K562 (cell line): Measurements from ENCODE around the gene ARIH1. TPM values are rescaled to one million over a fixed set of nuclear protein-coding genes. Genes with fewer than 3 reads are reported as not detected.

Source experiments
- MTA2 ChIP-seq: fragments of 450-650 bp; IDR thresholded peaks from 2 replicates; pipeline ENCODE4 v1.6.1; 2016; ENCODE audit warnings: low read depth
- MYBL2 ChIP-seq, 2 experiments: fragments of 450-650 bp in 1 of 2; sonication (generic) in 1 of 2; formaldehyde crosslinking in 1 of 2; IDR thresholded peaks; 2 replicates each; pipeline versions ENCODE4 v1.6.1 to v1.8.1; 2017 to 2022; ENCODE audit warnings: borderline replicate concordance in 1 of 2, inconsistent platforms in 1 of 2, low read depth in 1 of 2, mild to moderate bottlenecking in 1 of 2, missing genetic modification reagents in 1 of 2, moderate library complexity in 1 of 2
- NCOA4 ChIP-seq: fragments of 450-650 bp; IDR thresholded peaks from 2 replicates; pipeline ENCODE4 v1.6.1; 2018; ENCODE audit warnings: mild to moderate bottlenecking; ENCODE audit not compliant: partially characterized antibody
- PTBP1 ChIP-seq: fragments of 200-400 bp; formaldehyde crosslinking; IDR thresholded peaks from 2 replicates; pipeline ENCODE4 v1.6.1; 2017; ENCODE audit warnings: low read depth, low read length
- PTRF ChIP-seq: fragments of 450-650 bp; IDR thresholded peaks from 2 replicates; pipeline ENCODE4 v1.6.1; 2016; ENCODE audit warnings: mild to moderate bottlenecking, missing genetic modification characterization, missing compliant biosample characterization
- RAD51 ChIP-seq: fragments of 450-650 bp; IDR thresholded peaks from 2 replicates; pipeline ENCODE4 v1.7.1; 2016; ENCODE audit warnings: low read depth, mild to moderate bottlenecking, borderline replicate concordance
- RBFOX2 ChIP-seq: fragments of 200-400 bp; formaldehyde crosslinking; IDR thresholded peaks from 2 replicates; pipeline ENCODE4 v1.6.1; 2017; ENCODE audit warnings: low read depth, mild to moderate bottlenecking, low read length, moderate library complexity
- RBM25 ChIP-seq: fragments of 200-400 bp; formaldehyde crosslinking; IDR thresholded peaks from 2 replicates; pipeline ENCODE4 v1.6.1; 2018; ENCODE audit warnings: low read length, low read depth, moderate library complexity; ENCODE audit not compliant: severe bottlenecking
- TCF3 ChIP-seq: sonication (generic); formaldehyde crosslinking; IDR thresholded peaks from 2 replicates; pipeline ENCODE4 v1.4.0; 2020; ENCODE audit warnings: mild to moderate bottlenecking, missing genetic modification reagents
- ZFPM2 ChIP-seq: fragments of 250-450 bp; sonication (Bioruptor Pico); IDR thresholded peaks from 2 replicates; pipeline ENCODE4 v1.5.1; 2022; ENCODE audit warnings: mild to moderate bottlenecking
- ZFX ChIP-seq: sonication (generic); formaldehyde crosslinking; IDR thresholded peaks from 2 replicates; pipeline ENCODE4 v1.8.0; 2022; ENCODE audit warnings: mild to moderate bottlenecking, missing genetic modification reagents, moderate library complexity
- ZNF175 ChIP-seq: fragments of 200-800 bp; sonication (Bioruptor generic); IDR thresholded peaks from 2 replicates; pipeline ENCODE4 v1.6.1; 2016; ENCODE audit warnings: low read depth, mild to moderate bottlenecking, missing genetic modification characterization, missing compliant biosample characterization
- ZNF274 ChIP-seq: IDR thresholded peaks from 2 replicates; pipeline ENCODE4 v1.6.1; 2011; ENCODE audit warnings: low read depth, mild to moderate bottlenecking, low read length, moderate library complexity, borderline replicate concordance
- ZNF311 ChIP-seq: fragments of 250-450 bp; sonication (Bioruptor Pico); IDR thresholded peaks from 2 replicates; pipeline ENCODE4 v1.4.0; 2020; ENCODE audit warnings: mild to moderate bottlenecking, moderate library complexity
- ZNF324 ChIP-seq: fragments of 250-450 bp; sonication (Bioruptor Pico); IDR thresholded peaks from 2 replicates; pipeline ENCODE4 v1.4.0; 2020; ENCODE audit warnings: mild to moderate bottlenecking
- ZNF347 ChIP-seq: fragments of 450-650 bp; formaldehyde crosslinking; IDR thresholded peaks from 2 replicates; pipeline ENCODE4 v1.4.0; 2020; ENCODE audit warnings: low read depth, mild to moderate bottlenecking, moderate library complexity
- ZNF584 ChIP-seq: fragments of 200-800 bp; sonication (Bioruptor generic); IDR thresholded peaks from 2 replicates; pipeline ENCODE4 v1.6.1; 2016; ENCODE audit warnings: low read depth, mild to moderate bottlenecking, missing genetic modification characterization, missing compliant biosample characterization
- polyA plus RNA-seq, 8 experiments: library from polyadenylated mRNA; depleted of rRNA in 4 of 8; stranded (reverse) in 5 of 8; unstranded in 3 of 8; fragments of >200 nt; fragmentation: Nextera tagmentation in 2 of 8; fragmentation: Illumina TruSeq in 1 of 8; extraction: Ambion mirVana in 2 of 8; extraction: Trizol in 1 of 8; gene quantifications; 2 replicates each; pipeline versions ENCODE4 v1.2.1 to v1.2.3, GENCODE V29; 2011 to 2014; ENCODE audit warnings: inconsistent platforms in 1 of 8, missing spikeins in 1 of 8
- total RNA-seq, 7 experiments: library from RNA; depleted of rRNA in 6 of 7; stranded (reverse); fragments of >200 nt in 6 of 7; fragmentation: Illumina TruSeq in 2 of 7; extraction: Trizol in 2 of 7; gene quantifications; 2 replicates each; pipeline versions ENCODE4 v1.2.1 to v1.2.3, GENCODE V29; 2011 to 2021; ENCODE audit warnings: low replicate concordance in 1 of 7
- TF ChIP-seq, protein P1 (sequence below), 2 experiments: IDR thresholded peaks; 2 replicates each; pipeline ENCODE4 v1.6.1; 2012; ENCODE audit warnings: improper control_type of control experiment in 2 of 2, low read depth in 2 of 2, low read length in 2 of 2, borderline replicate concordance in 1 of 2
- TF ChIP-seq, protein P2 (sequence below): fragments of 450-650 bp; IDR thresholded peaks from one replicate; pipeline ENCODE4 v1.6.1; 2018; ENCODE audit warnings: mild to moderate bottlenecking, moderate library complexity; ENCODE audit not compliant: partially characterized antibody

Gene ARIH1
- total and polyA plus RNA-seq, 9 of the 15 experiments (the other 6 are each of a cell fraction or from before 2014, with no cell fraction given) = 17.7 to 125 (median 31.4) TPM

- TF ChIP-seq ZFX (peak; percentile 94), RBFOX2 (peak; percentile 75), MTA2 (no peak), ZNF175 (CRISPR knock-in tag) (no peak), ZNF311 (no peak), PTRF (no peak), NCOA4 (no peak), RAD51 (no peak), ZNF584 (CRISPR knock-in tag) (no peak), ZFPM2 (CRISPR knock-in tag) (no peak), PTBP1 (no peak), ZNF347 (CRISPR knock-in tag) (no peak), RBM25 (no peak), ZNF324 (CRISPR knock-in tag) (no peak), ZNF274 (no peak), MYBL2 (IDR thresholded peaks at IDR 0.05; ENCODE audit: low read depth) (no peak), MYBL2 (CRISPR knock-in tag; IDR thresholded peaks at IDR 0.05; ENCODE audit: borderline replicate concordance) (peak; percentile 66; the same call in 1 of the 2 replicates), TCF3 (CRISPR knock-in tag) (no peak)
- TF ChIP-seq, protein P1, sequence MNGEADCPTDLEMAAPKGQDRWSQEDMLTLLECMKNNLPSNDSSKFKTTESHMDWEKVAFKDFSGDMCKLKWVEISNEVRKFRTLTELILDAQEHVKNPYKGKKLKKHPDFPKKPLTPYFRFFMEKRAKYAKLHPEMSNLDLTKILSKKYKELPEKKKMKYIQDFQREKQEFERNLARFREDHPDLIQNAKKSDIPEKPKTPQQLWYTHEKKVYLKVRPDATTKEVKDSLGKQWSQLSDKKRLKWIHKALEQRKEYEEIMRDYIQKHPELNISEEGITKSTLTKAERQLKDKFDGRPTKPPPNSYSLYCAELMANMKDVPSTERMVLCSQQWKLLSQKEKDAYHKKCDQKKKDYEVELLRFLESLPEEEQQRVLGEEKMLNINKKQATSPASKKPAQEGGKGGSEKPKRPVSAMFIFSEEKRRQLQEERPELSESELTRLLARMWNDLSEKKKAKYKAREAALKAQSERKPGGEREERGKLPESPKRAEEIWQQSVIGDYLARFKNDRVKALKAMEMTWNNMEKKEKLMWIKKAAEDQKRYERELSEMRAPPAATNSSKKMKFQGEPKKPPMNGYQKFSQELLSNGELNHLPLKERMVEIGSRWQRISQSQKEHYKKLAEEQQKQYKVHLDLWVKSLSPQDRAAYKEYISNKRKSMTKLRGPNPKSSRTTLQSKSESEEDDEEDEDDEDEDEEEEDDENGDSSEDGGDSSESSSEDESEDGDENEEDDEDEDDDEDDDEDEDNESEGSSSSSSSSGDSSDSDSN (IDR thresholded peaks at IDR 0.05; ENCODE audit: borderline replicate concordance in 1 of 2, low read depth in 2 of 2, low read length in 2 of 2) = peak; percentile 88 to 89; a peak in 3 of 4 replicates
- TF ChIP-seq, protein P2, sequence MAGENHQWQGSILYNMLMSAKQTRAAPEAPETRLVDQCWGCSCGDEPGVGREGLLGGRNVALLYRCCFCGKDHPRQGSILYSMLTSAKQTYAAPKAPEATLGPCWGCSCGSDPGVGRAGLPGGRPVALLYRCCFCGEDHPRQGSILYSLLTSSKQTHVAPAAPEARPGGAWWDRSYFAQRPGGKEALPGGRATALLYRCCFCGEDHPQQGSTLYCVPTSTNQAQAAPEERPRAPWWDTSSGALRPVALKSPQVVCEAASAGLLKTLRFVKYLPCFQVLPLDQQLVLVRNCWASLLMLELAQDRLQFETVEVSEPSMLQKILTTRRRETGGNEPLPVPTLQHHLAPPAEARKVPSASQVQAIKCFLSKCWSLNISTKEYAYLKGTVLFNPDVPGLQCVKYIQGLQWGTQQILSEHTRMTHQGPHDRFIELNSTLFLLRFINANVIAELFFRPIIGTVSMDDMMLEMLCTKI = no peak
Measured at GRCh38 chr15:72474912-72475628, 940 bp downstream of the ARIH1 start (continued).
